GM06990 (cell line): Measurements from ENCODE around the gene IFT22.
"Not testable (repeated sequence)": the region's sequence is repeated elsewhere in the genome, so short reads cannot be mapped to it uniquely, and the experiment has no call there.

Experiments used
- DNase-seq: peaks from one replicate; pipeline ENCODE4 v3.0.0-alpha.2; 2011; ENCODE audit not compliant: insufficient read length; ENCODE audit errors: extremely low read depth
- H3K27me3 ChIP-seq: replicated peaks from 2 replicates; pipeline ENCODE4 v1.6.0; 2011; ENCODE audit warnings: low read length; ENCODE audit not compliant: control insufficient read depth, insufficient read depth
- H3K36me3 ChIP-seq: 2 replicates; pipeline ENCODE4 v1.5.1; 2011; ENCODE audit warnings: low read length; ENCODE audit not compliant: control insufficient read depth, insufficient read depth
- H3K4me3 ChIP-seq: replicated peaks from 2 replicates; pipeline ENCODE4 v1.5.1; 2011; ENCODE audit warnings: low read depth, mild to moderate bottlenecking, control low read depth, low read length
- TF ChIP-seq, protein P1 (sequence below): IDR thresholded peaks from 2 replicates; pipeline ENCODE4 v1.5.1; 2011; ENCODE audit warnings: low read length, control low read depth, mild to moderate bottlenecking, inconsistent platforms; ENCODE audit not compliant: insufficient read depth, poor library complexity, severe bottlenecking

IFT22 gene

DNA sequence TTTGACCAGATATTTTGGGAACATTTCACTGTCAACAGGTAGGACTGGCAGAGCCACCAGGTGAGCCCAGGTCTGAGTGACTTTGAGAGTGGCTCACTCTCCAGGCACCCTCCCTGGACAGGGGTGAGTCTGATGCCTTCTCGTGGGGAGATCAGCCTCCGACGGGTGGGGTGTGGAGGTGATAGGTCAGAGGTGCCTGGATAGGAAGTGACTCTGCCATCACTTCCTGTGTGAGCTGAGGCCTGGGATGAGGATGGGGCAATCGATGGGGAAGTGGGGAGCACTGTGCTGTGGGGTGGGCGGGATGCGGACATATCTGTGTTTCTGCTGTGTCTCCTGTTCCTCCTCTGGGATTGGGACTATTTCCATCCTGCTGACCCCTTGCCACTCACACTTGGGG, 34.6 kb downstream of the IFT22 start:
- Histone ChIP-seq H3K4me3 (no peak overlapping the region), H3K36me3 (no peaks in the 10 kb centered on the region), H3K27me3 (no peaks in the 10 kb centered on the region; the same call in 1 of the 2 replicates)
- no peak for DNase-seq
- TF ChIP-seq, protein P1, sequence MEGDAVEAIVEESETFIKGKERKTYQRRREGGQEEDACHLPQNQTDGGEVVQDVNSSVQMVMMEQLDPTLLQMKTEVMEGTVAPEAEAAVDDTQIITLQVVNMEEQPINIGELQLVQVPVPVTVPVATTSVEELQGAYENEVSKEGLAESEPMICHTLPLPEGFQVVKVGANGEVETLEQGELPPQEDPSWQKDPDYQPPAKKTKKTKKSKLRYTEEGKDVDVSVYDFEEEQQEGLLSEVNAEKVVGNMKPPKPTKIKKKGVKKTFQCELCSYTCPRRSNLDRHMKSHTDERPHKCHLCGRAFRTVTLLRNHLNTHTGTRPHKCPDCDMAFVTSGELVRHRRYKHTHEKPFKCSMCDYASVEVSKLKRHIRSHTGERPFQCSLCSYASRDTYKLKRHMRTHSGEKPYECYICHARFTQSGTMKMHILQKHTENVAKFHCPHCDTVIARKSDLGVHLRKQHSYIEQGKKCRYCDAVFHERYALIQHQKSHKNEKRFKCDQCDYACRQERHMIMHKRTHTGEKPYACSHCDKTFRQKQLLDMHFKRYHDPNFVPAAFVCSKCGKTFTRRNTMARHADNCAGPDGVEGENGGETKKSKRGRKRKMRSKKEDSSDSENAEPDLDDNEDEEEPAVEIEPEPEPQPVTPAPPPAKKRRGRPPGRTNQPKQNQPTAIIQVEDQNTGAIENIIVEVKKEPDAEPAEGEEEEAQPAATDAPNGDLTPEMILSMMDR, result no peak

GRCh38 chr7:101285880-101286279, 35.7 kb downstream of the IFT22 start:
- not testable (repeated sequence) for H3K4me3 ChIP-seq, H3K27me3 ChIP-seq, DNase-seq, H3K36me3 ChIP-seq

DNA sequence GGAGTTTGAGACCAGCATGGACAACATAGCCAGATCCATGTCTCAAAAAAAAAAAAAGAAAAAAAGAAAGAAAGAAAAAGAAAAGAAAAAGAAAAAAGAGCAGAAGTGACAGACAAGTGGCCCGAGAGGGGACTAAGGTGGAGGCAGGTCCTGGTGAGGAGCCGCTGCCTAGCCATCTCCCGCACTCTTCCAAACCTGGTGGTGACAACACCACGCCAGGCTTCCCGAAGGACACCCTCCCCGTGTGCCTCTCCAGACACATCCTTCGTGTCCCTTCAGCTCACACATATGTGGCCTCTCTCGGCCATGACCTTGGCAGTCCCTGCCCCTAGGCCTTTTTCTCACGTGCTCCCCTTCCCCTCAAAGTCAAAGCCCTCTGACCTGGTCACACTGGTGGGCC, 36.4 kb downstream of the IFT22 start:
- TF ChIP-seq, protein P1, result no peak
- no peak for DNase-seq
- H3K36me3 ChIP-seq, result no peaks in the 10 kb centered on the region
- no peak overlapping the region for H3K4me3 ChIP-seq
- no peaks in the 10 kb centered on the region for H3K27me3 ChIP-seq

DNA sequence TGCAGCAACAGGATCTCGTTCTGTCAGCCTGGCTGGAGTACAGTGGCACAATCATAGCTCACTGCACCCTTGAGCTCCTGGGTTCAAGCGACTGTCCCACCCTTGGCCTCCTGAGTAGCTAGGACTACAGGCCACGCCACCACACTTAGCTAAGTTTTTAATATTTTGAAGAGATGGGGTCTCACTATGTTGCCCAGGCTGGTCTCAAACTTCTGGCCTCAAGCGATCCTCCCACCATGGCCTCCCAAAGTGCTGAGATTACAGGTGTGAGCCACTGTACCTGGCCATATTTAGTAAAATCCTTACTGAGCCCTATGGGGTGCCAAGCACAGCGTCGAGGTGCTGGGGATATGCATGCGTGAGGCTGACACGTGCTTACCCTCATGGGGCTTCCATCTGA, 40.7 kb downstream of the IFT22 start:
- not testable (repeated sequence) for DNase-seq, H3K36me3 ChIP-seq, H3K27me3 ChIP-seq, H3K4me3 ChIP-seq

GRCh38 chr7:101278461-101279292, 42.9 kb downstream of the IFT22 start:
- TF ChIP-seq, protein P1, result no peak
- DNase-seq, result no peak
- H3K4me3 ChIP-seq, result no peak overlapping the region
- H3K27me3 ChIP-seq, result no peaks in the 10 kb centered on the region
- H3K36me3 ChIP-seq, result no peaks in the 10 kb centered on the region

- DNase-seq, result no peak
- Histone ChIP-seq H3K27me3 (no peaks in the 10 kb centered on the region), H3K36me3 (no peaks in the 10 kb centered on the region), H3K4me3 (no peak overlapping the region)
- TF ChIP-seq, protein P1, result no peak
Measured at GRCh38 chr7:101277155-101277554, 44.5 kb downstream of the IFT22 start.

DNA sequence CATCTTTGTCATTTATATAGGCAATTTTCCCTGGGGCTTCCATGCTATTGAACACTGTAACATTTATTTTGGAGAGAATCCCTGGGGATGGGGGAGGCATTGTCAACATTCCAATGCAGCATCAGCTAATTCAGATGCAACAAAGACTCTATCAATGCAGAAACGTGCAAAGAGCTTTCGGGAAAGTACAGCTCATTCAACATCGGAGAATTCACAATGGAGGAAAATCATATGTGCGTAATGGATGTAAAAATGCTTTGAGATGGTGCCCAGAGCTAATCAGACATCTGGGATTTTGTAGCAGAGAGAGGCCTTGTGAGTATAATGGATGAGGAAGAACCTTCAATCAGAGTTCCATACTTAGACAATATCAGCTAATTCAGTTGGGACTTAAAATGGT, 48.4 kb downstream of the IFT22 start:
- TF ChIP-seq, protein P1, result no peak
- Histone ChIP-seq H3K4me3 (no peak overlapping the region), H3K36me3 (no peaks in the 10 kb centered on the region), H3K27me3 (no peaks in the 10 kb centered on the region)
- no peak for DNase-seq
